H1 (cell line): ENCODE results near the gene SCAP. TPM values are rescaled to one million over a fixed set of nuclear protein-coding genes. Genes with fewer than 3 reads are reported as not detected.

Experiments
- ATF2 ChIP-seq: IDR thresholded peaks from 2 replicates; pipeline ENCODE4 v1.6.1; 2012; ENCODE audit warnings: low read length, inconsistent platforms
- CHD7 ChIP-seq: fragments of 300-600 bp; sonication (generic); IDR thresholded peaks from 2 replicates; pipeline ENCODE4 v1.7.1; 2012; ENCODE audit warnings: low read length, moderate library complexity, mild to moderate bottlenecking, inconsistent platforms; ENCODE audit not compliant: insufficient replicate concordance
- JUN ChIP-seq: IDR thresholded peaks from 2 replicates; pipeline ENCODE4 v1.6.1; 2011; ENCODE audit warnings: low read depth, mild to moderate bottlenecking, improper control_type of control experiment, low read length
- MAX ChIP-seq: IDR thresholded peaks from 2 replicates; pipeline ENCODE4 v1.6.1; 2012; ENCODE audit warnings: inconsistent platforms
- polyA plus RNA-seq, 7 experiments: library from polyadenylated mRNA; depleted of rRNA in 3 of 7; stranded (reverse) in 5 of 7; unstranded in 2 of 7; fragments of >200 nt in 5 of 7; fragments of 200-250 nt in 2 of 7; gene quantifications; 1 replicate in 5 of 7; 2 replicates in 1 of 7; 4 replicates in 1 of 7; pipeline versions ENCODE4 v1.2.1 to v1.2.3, GENCODE V29; 2011 to 2013; ENCODE audit warnings: missing spikeins in 2 of 7, mixed read lengths in 2 of 7
- total RNA-seq: library from RNA; stranded (reverse); fragmentation: NEBNext Ultra II Directional; extraction: Animal tissue kit (Norgen Biotek cat#: 25700); gene quantifications from 2 replicates; pipeline ENCODE4 v1.2.1, GENCODE V29; 2021

SCAP gene
- total and polyA plus RNA-seq, 2 of the 8 experiments (the other 6 are each of a cell fraction or from before 2014, with no cell fraction given) = 74.0 to 114 TPM

- TF ChIP-seq CHD7 = no peak
- no peak for TF ChIP-seq ATF2
- no peak for TF ChIP-seq JUN
- no peak for TF ChIP-seq MAX
Observed at GRCh38 chr3:47398228-47398627, 77.5 kb downstream of the SCAP start (continued).
